HG02885 (cell line): ENCODE measurements around the gene LHX4.

ENCODE experiments used
- ATAC-seq: cut with Tn5 transposase; IDR thresholded peaks from one replicate; pipeline ENCODE4 v1.9.1; 2021; ENCODE audit warnings: mild to moderate bottlenecking; ENCODE audit not compliant: unreplicated experiment, poor library complexity

Gene LHX4

DNA sequence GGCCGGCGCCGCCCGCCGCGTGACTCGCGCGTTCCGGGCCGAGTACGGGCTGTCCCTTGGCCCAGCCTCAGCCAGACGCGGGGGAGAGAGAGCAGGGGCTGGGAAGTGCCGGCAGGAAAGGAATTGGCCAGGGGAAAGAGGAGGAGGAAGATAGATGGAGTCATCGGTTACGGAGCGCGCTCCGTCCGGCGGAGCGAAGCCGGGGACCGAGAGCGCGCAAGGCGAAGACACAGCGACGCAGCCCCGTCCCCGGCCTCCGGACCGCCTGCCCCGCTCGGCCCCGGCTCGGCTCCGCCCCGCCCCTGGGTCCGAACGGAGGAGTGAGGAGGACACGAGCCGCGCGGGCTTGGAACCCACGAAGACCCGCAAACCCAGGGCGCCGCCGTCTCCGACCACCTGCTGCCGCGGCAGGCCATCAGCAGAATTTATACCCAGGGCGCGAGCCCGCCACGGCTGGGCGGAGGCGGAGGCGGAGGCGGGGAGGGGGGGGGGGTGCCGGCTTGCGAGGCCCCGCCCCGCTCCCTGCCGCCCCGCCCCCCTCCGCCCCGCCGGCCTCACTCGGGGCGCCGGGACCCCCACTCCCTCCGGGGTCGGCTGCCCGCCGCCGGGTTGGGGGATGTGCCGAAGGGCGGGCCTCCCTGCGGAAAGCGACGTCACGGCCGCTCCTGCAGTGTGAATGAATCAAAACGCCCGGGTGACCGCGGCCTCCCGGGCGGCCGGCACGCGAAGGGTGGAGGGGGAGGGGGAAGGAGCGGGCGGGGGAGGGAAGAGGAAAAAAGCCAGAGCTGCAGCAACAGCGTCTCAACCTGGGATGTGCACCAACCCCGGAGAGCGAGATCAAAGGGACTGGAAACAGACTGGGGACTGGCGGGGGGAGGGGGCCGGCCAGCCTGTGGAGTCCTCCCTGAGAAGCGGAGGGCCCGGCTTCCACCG is at the start of gene LHX4:
Gene LHX4, plus strand, starts transcription at position 782 of the 933 bp plus-strand sequence. CDS start 266 bp downstream, outside the sequence.
- peak; percentile 50 for ATAC-seq

- no peak for ATAC-seq
These were observed 49.0 kb upstream of the LHX4 start for GRCh38 chr1:180181048-180181447.

DNA sequence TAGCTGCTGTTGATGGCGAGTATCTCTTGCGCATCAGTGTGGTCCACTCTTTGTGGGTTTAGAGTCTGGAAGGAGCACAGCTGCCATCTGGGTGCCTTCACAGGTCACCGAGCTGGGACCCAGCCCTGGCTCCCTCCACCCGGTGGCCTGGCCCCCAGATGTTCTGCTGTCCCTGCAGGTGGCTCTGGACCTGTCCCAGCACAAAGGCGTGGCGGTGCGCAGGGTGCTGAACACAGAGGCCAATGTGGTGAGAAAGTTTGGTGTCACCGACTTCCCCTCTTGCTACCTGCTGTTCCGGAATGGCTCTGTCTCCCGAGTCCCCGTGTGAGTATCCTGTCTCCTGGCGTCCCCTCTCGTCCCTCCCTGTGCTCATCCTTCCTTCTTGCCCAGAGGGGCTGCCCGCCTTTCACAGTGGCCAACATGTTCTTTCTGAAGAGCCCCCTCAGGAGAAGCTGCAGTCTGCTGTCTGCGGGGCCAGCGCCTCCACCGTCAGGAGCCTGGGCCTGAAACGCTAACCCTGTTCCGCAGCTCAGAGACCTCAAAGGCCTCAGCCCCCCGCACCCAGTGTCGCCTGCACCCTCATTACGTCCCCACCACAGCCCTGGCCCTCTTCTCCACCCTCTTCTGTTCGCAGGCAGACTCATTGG is 47.9 kb upstream of the LHX4 start:
- no peak for ATAC-seq

DNA sequence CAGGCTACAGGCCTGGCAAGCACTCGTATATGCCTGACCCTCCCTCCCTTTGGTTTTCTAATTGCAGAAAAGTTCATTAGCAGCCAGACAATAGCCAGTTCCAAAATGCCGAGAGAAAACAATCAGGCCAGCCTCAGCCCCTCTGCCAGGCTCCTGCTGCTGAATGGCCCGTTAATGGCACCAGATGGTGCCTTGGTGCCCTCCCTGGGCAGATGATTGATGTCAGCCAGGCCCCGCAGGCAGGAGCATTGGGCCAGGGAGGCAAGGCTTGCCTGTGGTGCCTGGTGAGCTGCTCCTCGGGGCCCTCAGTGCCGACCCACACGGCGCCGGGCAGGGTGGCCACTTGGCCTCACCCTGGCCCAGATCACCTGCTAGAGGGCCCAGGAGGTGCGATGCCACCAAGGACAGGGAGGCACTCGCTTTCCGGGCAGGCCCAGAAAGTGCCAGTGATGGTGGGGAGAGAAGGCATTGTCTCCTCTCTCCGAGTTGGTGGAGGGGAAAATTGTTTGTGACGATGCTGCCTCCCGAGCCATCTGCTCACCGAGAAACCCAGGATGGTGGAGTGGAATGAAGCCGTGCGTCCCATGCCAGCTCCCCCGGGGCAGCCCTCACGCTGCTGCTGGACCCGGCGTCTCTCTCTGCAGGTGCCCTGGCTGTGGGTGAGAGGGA is 47.3 kb upstream of the LHX4 start:
- ATAC-seq: no peak

DNA sequence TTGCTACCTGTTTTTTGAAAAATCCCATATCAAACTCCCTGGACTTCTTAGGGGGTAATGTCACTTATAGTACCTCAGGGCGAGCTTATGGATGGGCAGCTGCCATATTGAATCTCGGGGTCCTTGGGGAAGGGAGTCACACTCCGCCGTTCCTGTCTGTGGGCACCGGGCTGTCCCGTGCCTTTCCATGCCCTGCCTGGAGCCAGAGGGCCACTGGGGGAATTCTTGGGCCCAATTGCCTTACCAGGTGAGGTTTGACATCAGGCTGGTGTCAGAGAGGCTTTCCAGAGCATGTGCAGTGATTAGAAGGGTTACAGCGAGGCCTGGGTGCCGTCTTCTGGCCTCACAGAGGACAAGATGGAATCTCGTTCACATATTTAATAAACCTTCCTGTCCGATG is 46.6 kb upstream of the LHX4 start:
- no peak for ATAC-seq

GRCh38 chr1:180184041-180184440 is 46.0 kb upstream of the LHX4 start:
- ATAC-seq: no peak

- no peak for ATAC-seq
These were observed 44.8 kb upstream of the LHX4 start for GRCh38 chr1:180185281-180185680.

GRCh38 chr1:180185971-180186645 is 44.0 kb upstream of the LHX4 start:
- no peak for ATAC-seq

GRCh38 chr1:180186831-180187230 is 43.2 kb upstream of the LHX4 start:
- no peak for ATAC-seq

GRCh38 chr1:180187626-180188025 is 42.4 kb upstream of the LHX4 start:
- no peak for ATAC-seq

DNA sequence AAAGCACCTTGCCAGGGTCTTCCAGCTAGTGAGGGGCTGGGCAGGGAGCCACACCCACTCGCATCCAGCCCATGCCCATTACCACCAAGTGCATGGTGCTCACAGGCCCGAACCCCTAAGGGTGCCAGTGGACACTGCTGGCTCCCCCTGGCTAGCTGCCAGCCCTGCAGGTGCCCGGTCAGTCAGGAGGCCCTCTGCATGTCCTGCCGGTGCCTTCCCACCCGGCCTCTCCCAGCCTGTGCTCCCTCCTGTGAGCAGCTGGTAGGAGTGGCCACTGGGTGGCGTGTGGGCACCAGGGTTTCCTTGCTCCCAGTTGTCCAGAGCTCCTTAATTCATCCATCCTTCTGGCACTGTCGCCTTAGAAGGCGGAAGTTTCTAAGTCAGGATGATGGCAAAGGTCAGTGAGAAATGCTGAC is 42.0 kb upstream of the LHX4 start:
- no peak for ATAC-seq

GRCh38 chr1:180188684-180189175 is 41.3 kb upstream of the LHX4 start:
- ATAC-seq: no peak

DNA sequence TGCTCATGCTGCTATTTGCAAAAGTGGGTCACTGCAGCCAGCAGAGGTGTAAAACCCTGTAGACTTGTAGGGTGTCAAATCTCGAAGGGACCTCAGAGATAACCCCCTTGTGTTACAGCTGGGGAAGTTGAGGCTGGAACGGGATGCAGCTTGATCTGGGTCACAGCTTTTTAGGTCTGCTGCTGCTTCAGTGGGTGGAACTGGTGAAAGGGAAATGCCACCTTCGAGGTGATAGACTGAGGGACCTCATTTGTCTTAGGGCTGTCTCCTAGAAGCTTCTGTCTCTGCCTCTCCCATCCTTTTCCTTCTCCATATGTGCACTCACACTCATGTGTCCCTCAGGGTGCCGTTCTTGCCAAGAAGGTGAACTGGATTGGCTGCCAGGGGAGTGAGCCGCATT is 40.0 kb upstream of the LHX4 start:
- no peak for ATAC-seq

GRCh38 chr1:180192172-180192571 is 37.9 kb upstream of the LHX4 start:
- no peak for ATAC-seq

DNA sequence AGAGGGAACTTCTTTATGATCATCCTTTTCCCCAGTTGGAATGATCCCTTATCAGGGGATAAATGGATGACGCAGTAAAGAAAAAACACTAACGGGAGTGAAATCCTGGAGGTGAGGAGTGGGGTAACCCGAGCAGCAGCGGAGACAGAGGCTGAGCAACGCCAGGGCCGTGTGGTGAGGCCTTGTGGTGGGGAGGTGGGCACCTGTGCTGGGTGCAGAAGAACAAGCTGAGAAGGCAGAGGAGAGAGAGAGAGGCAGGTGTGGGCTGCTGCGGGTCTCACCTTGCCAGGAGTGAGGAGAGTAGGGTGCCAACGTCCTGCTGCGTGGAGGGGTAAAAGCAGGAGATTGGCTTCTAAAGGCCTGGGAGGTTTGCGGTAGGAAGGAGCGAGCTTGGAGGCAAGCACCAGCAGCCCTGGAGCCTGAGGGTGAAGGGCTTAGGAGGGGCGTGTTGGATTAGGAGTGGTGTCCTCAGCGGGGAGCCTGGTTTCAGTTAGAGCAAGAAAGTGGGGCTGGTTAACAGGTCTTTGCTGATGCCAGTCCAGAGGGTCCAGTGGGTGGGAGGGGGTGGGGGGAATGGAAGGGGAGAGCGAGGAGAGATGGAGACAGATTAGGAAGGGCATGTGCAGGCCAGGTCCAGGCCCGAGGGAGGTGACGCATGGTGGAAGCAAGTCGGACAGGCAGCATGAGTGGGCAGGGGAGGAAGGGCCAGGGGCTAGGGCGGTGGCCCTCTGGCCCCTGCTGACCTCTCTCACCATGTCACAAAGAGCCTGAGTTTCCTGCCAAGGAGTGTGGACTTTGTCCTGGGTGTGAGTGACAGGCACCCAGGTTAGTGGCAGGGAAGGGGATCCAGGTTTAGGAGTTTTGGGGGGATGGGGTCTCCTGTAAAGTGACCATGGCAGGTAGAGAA is 36.7 kb upstream of the LHX4 start:
- no peak for ATAC-seq

DNA sequence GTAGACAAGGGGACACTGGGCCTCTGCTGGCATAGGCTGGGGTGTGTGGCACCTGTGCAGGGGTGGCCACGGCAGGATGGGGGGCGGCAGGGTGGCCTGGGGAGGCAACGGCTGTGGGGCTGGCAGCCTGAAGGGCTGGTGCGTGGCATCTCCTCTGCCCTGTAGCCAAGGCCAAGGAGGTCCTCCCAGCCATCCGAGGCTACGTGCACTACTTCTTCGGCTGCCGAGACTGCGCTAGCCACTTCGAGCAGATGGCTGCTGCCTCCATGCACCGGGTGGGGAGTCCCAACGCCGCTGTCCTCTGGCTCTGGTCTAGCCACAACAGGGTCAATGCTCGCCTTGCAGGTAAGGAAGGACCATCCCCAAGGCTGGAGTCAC is 36.0 kb upstream of the LHX4 start:
- no peak for ATAC-seq

GRCh38 chr1:180194546-180195207 is 35.4 kb upstream of the LHX4 start:
- no peak for ATAC-seq

DNA sequence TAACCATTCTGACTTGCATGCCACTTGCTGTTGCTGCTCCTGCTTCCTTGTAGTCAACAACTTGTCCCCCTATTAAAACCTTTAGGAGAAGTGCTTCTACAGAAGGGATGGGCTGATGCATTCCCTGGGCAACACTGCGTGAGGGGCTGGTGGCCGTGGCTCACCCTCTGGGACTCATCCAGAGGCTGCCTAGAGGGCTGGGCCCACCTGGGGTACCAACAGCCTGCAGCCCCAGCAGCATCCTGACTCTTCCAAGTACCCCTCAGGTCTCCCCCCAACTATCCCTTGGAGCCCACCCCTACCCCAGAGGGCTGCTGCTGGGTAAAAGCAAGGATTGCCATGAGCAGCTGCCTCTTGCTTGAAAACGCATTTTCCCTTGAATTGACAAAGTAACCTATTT is 34.7 kb upstream of the LHX4 start:
- ATAC-seq: no peak

- no peak for ATAC-seq
These were observed 34.1 kb upstream of the LHX4 start for GRCh38 chr1:180195916-180196315.
